ENCODE measurements around the gene LRGUK.
A peak's percentile ranks its signal among the peaks of the same experiment; 100 is the strongest.

The LRGUK gene

GRCh38 chr7:134129856-134130523, 2.9 kb downstream of the LRGUK start:
- no peak for DNase-seq

- no peak for DNase-seq
These were observed 6.9 kb downstream of the LRGUK start for GRCh38 chr7:134134004-134134403.

GRCh38 chr7:134140889-134141867, 14.0 kb downstream of the LRGUK start:
- peak; percentile 5 to 58 for DNase-seq

- no peak for DNase-seq
These were observed 14.7 kb downstream of the LRGUK start for GRCh38 chr7:134141868-134142264.

GRCh38 chr7:134153493-134154136, 26.5 kb downstream of the LRGUK start:
- DNase-seq = no peak

GRCh38 chr7:134154581-134155130, 27.5 kb downstream of the LRGUK start:
- DNase-seq = no peak

GRCh38 chr7:134155206-134155605, 28.1 kb downstream of the LRGUK start:
- DNase-seq = no peak

GRCh38 chr7:134155871-134156270, 28.7 kb downstream of the LRGUK start:
- no peak for DNase-seq

- no peak for DNase-seq
These were observed 38.1 kb downstream of the LRGUK start for GRCh38 chr7:134165252-134165651.

- no peak for DNase-seq
These were observed 40.1 kb downstream of the LRGUK start for GRCh38 chr7:134167250-134167649.

GRCh38 chr7:134167841-134168240, 40.7 kb downstream of the LRGUK start:
- no peak for DNase-seq

- no peak for DNase-seq
These were observed 47.7 kb downstream of the LRGUK start for GRCh38 chr7:134174795-134175261.

- DNase-seq = no peak
These were observed 48.3 kb downstream of the LRGUK start for GRCh38 chr7:134175334-134176036.

- no peak for DNase-seq
These were observed 48.9 kb downstream of the LRGUK start for GRCh38 chr7:134176037-134176350.

- DNase-seq = no peak
These were observed 52.2 kb downstream of the LRGUK start for GRCh38 chr7:134179036-134180011.

- DNase-seq = no peak
These were observed 53.2 kb downstream of the LRGUK start for GRCh38 chr7:134180376-134180775.

- DNase-seq = no peak
These were observed 54.9 kb downstream of the LRGUK start for GRCh38 chr7:134182078-134182477.

- no peak for DNase-seq
These were observed 57.6 kb downstream of the LRGUK start for GRCh38 chr7:134184767-134185166.

- DNase-seq = no peak
These were observed 58.9 kb downstream of the LRGUK start for GRCh38 chr7:134186027-134186426.

- DNase-seq = no peak
These were observed 59.7 kb downstream of the LRGUK start for GRCh38 chr7:134186801-134187200.

GRCh38 chr7:134187893-134188292, 60.8 kb downstream of the LRGUK start:
- DNase-seq = no peak
